ENCODE data around the gene PSORS1C1.
A peak's percentile ranks its signal among the peaks of the same experiment; 100 is the strongest.
"Not testable (repeated sequence)": the region's sequence is repeated elsewhere in the genome, so short reads cannot be mapped to it uniquely, and the experiment has no call there.

Gene PSORS1C1

GRCh38 chr6:31158863-31159855 is 44.6 kb downstream of the PSORS1C1 start:
- peak; percentile 11 for DNase-seq (ENCODE audit: low spot score)

- DNase-seq (ENCODE audit: low spot score), result no peak
Observed at GRCh38 chr6:31161216-31162126, 46.9 kb downstream of the PSORS1C1 start.

- DNase-seq (ENCODE audit: low spot score), result no peak
Observed at GRCh38 chr6:31162463-31163165, 48.0 kb downstream of the PSORS1C1 start.

DNA sequence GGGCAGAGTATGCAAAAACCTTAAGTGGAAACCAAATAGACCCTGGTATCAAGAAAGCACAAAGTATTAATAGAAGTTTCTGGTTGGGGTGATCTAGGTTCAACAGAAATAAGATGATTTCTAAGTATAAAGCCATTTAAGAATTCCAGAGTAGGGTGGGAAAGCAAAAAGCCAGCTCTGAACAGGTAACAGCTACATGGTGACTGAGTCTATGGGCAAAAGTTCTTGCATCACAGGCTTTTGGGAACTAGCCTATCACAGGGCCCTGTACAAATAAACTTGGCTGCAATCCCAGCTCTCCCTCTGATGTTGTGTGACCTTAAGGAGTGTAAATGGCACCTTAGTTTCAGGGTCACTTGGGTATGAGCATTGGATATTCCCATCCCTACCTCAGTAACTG is 49.3 kb downstream of the PSORS1C1 start:
- DNase-seq (ENCODE audit: low spot score), result no peak

- DNase-seq (ENCODE audit: low spot score), result not testable (repeated sequence)
Observed at GRCh38 chr6:31164475-31165063, 50.0 kb downstream of the PSORS1C1 start.

- not testable (repeated sequence) for DNase-seq (ENCODE audit: low spot score)
Observed at GRCh38 chr6:31165064-31165832, 50.6 kb downstream of the PSORS1C1 start.

GRCh38 chr6:31165986-31166385 is 51.4 kb downstream of the PSORS1C1 start:
- no peak for DNase-seq (ENCODE audit: low spot score)

- no peak for DNase-seq (ENCODE audit: low spot score)
Observed at GRCh38 chr6:31168606-31169005, 54.0 kb downstream of the PSORS1C1 start.

GRCh38 chr6:31169123-31169857 is 54.7 kb downstream of the PSORS1C1 start:
- no peak for DNase-seq (ENCODE audit: low spot score)

DNA sequence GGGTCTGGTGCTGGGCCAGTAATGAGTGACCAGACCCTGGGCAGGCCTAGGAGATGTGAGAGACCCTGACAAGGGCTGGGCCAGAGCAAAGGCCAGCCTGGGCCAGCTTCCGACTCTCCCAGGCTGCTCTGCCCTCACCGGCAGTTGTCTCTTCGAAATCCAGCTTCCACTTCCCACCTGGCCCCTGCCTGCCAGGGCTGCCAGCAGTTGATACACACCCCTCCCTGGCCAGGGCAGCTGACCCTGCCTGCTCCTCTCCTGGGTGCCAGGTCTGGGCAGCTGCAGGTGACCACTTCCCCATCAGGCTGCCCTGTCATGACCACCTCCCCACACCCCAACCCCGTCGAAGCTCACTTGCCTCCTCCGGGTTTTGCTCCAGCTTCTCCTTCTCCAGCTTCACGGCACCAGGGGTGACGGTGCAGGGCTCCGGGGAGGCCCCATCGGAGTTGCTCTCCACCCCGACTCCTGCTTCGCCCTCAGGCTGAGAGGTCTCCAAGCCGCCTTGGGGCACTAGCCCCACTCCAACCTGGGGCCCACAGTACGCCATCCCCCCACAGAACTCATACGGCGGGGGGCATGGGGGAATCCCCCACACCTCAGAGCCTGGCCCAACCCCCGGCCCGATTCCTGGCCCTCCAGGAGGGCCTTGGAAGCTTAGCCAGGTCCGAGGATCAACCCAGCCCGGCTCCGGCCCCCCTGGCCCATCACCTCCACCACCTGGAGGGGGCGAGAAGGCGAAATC is 55.4 kb downstream of the PSORS1C1 start:
- DNase-seq (ENCODE audit: low spot score), result not testable (repeated sequence)

- DNase-seq (ENCODE audit: low spot score), result no peak
Observed at GRCh38 chr6:31170600-31170881, 55.9 kb downstream of the PSORS1C1 start, which contains the start of gene POU5F1. Gene POU5F1, minus strand, starts transcription at chr6:31170682. Its CDS starts 62 bp downstream, at chr6:31170620.

GRCh38 chr6:31170987-31171671 is 56.5 kb downstream of the PSORS1C1 start:
- no peak for DNase-seq (ENCODE audit: low spot score)

DNA sequence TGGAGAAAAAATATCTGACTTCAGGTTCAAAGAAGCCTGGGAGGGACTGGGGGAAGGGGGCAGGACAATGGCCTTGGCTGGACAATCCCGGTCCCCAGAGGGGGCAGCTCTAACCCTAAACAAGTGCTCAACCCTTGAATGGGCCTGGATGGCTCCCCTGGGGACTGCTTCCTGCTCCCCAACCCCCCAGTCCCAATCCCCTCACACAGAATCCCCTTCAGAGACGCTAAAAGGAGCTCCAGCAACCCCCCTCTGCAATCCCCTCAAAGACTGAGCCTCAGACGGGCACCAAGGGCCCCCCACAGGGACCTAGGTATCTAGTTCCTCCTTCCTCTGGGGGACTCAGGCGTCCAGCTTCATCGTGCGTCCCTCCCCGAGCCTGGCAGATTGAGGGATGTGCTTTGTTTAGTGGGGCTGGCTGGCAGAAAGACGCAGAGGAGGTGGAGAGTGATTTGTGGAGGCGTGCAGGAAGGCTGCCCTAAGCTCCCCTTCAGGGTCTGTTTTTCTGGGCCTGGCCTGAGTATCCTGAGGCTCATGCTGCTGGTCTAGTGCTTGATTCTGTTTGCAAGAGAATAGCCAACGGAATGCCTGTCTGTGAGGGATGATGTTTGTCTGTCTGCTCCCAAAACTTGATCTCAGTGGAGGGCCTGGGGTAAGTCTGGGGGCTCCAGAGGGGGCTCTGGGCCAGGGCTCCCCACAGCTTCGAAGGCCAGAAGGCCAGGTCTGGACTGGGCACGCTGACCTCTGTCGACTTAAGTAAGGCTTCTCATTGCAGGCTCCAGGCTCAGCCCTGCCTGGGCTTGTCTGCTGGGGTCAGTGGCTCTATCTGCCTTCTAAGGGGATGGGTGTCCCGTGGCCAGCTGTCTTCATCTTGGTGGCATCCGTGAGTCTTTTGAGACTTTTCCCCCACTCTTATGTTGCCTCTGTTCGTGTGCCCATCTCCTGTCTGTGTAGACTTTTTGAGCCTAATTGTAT is 57.6 kb downstream of the PSORS1C1 start:
- DNase-seq (ENCODE audit: low spot score), result no peak

GRCh38 chr6:31172973-31173384 is 58.4 kb downstream of the PSORS1C1 start:
- no peak for DNase-seq (ENCODE audit: low spot score)

GRCh38 chr6:31173406-31173805 is 58.8 kb downstream of the PSORS1C1 start:
- no peak for DNase-seq (ENCODE audit: low spot score)

GRCh38 chr6:31174378-31174777 is 59.8 kb downstream of the PSORS1C1 start:
- no peak for DNase-seq (ENCODE audit: low spot score)

GRCh38 chr6:31175971-31176370 is 61.4 kb downstream of the PSORS1C1 start:
- DNase-seq (ENCODE audit: low spot score), result no peak

Data from hematopoietic multipotent progenitor cell treated with erythropoietin and hydrocortisone succinate and interleukin-3 and kit ligand, for 17 days (in vitro differentiated cells).